HG02759 (cell line): ENCODE data around the gene C3orf38.
"Not testable (repeated sequence)": the region's sequence is repeated elsewhere in the genome, so short reads cannot be mapped to it uniquely, and the experiment has no call there.

Experiments
- ATAC-seq: cut with Tn5 transposase; IDR thresholded peaks from one replicate; pipeline ENCODE4 v1.9.1; 2021; ENCODE audit warnings: mild to moderate bottlenecking, moderate library complexity; ENCODE audit not compliant: unreplicated experiment

The C3orf38 gene

GRCh38 chr3:88149509-88150362 is at the start of gene C3orf38:
Gene C3orf38, plus strand, starts transcription at chr3:88149959. Its CDS starts 94 bp downstream, at chr3:88150053.
- peak; percentile 86 for ATAC-seq

DNA sequence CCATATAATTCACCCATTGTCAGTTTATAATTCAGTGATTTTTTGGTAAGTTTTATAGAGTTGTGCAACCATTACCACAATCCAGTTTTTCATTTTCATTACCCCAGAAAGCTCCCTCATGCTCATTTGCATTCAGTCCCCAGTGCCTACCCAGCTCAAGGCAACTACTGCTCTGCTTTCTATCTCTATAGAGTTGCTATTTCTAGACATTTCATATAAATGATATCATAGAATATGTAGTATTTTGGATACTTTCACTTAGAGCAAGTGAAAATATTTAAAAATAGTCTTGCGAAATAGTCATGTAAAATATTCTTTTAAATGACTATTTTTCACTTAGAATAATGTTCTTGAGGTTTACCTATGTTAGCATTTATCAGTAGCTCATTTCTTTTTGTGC is 48.6 kb upstream of the C3orf38 start:
- no peak for ATAC-seq

DNA sequence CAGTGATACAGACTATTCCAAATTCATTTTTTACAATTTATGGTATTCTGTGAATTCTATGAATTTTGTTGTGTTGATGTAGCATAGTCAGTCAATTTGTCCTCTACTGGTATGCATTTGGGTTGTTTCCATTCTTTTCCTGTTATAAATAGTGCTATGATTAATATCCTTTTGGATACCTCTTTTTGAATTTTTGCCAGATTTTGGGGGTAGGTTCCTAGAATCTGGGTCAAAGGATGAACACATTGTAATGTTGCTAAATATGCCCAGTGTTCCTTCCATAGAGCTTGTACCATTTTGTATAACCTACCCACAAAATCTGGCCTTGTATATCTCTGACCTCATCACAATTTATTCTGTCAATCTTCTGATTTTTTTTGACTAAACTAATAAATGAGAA is 44.4 kb upstream of the C3orf38 start:
- ATAC-seq = no peak

- ATAC-seq = no peak
Observed at GRCh38 chr3:88112289-88112688, 37.5 kb upstream of the C3orf38 start.

GRCh38 chr3:88113311-88114162 is 36.2 kb upstream of the C3orf38 start:
- peak; percentile 96 for ATAC-seq

- ATAC-seq = no peak
Observed at GRCh38 chr3:88114878-88115549, 34.7 kb upstream of the C3orf38 start.

DNA sequence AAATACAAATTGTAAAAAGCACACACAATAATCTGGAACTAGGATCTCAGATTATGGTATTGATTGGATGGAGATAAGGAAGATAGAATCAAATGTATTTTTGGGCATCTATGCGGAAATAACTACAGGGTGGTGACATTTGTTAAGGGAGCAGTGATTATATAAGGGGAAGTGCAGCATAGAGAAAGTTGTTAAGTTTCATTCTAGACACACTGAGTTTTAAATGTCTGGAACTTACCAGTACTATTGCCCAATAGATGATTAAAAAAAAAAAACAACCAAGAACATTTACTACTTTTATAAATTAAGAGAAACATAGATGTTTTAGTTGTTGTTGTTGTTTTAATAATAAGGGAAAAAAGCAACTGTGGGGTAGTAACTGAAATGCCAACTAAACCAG is 32.1 kb upstream of the C3orf38 start:
- ATAC-seq = no peak

DNA sequence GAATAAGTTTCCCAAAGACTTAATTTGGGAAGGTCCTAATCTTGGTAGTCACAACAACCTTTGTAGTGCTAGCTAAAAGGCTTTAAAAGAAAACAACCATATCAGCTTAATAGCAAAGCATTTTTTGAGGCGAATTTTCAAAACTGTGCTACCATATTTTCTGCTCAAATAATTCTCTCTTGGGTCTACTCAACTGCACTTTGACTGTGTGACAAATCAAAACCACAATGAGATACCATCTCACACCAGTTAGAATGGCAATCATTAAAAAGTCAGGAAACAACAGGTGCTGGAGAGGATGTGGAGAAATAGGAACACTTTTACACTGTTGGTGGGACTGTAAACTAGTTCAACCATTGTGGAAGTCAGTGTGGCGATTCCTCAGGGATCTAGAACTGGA is 31.2 kb upstream of the C3orf38 start:
- ATAC-seq = not testable (repeated sequence)

DNA sequence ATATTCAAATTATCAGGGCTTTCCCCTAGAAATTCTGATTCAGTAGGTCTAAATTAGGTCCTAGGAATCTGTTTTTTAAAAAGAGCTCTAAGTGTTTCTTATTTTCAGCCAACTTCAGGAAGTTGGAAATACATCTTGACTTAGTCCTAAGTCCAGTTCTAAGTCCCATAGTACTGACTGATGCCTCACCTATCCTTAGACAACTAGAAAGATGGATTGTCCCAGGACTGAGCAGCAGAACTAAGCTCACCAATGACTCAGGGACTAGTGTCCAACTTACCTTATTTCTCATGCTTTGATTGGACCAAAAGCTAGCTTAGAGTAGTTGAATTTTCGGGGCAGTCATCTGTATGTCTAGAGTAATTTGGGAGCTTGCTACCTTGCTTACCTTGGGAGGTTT is 26.2 kb upstream of the C3orf38 start:
- no peak for ATAC-seq

- no peak for ATAC-seq
Observed at GRCh38 chr3:88131695-88132094, 18.1 kb upstream of the C3orf38 start.

GRCh38 chr3:88132894-88133293 is 16.9 kb upstream of the C3orf38 start:
- ATAC-seq = no peak

GRCh38 chr3:88133711-88134263 is 16.0 kb upstream of the C3orf38 start:
- no peak for ATAC-seq

DNA sequence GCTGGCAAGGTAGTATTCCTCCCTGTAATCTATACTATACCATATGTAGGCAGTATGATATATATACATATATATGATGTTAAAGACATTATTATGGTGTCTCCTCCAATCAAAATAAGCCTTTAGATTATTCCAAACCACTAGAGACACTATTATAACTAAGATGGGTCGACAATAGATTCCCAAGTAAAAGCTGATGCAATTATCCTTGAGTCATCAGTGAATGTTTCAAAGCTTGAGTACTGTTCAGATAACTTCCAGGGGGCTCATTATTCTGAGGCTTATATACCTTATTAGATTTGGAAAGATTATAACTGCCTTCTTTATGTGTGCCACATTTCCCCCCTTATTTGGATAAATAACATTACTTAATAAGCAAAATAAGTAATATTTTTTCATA is 11.9 kb upstream of the C3orf38 start:
- no peak for ATAC-seq

DNA sequence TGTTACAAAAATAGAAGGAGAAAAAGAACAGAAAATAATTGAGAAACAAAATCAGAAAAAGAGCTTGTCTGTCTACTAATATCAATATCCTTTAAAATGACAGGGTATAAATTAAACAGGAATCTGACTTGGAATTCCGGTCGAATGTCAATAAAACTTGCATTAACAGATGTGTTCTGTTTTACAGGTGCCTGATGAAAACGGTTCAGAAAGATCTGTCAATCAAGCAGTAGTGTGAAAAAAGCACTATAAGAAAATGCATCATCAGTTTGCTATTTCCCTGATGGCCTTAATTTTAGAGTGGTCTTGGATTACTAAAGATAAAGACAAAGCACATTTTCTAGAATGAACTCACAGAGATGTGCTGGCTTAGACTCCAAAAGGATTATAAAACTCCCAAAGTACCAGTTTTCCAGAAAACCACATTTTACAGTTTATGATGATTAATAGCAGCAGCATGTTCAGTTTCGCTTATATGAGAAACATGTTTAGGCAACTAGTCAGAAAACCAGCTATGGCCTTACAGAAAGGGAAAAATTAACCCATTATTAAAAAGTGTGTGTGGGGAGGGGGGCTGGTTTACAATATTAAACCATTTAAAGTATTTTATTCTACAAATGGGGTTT is 8.2 kb upstream of the C3orf38 start:
- ATAC-seq = peak; percentile 22

DNA sequence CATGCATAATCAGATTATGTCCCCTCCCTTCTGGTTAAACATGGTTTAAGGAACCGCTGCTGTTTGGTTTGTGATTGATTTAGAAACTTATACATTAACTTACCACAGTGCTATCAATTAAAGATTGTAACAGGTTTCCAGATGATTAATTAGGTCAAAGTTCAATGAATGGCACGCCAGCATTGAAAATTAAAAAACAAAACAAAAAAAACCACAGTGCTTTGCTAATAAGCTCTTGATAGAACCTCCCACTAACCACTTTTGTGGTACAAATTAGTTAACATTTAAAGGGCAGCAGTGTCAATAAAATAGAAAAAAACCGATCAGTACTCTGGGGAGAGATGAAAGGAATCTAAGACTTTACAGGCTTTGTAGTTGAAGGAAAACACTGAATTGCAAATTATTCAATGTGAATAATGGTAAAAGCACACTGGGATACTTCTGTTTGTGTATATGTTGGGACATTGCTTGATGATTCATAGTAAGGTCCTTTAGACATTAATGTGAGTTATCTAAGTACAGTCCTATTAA is 7.6 kb upstream of the C3orf38 start:
- ATAC-seq = peak; percentile 65

- ATAC-seq = no peak
Observed at GRCh38 chr3:88147261-88147660, 2.5 kb upstream of the C3orf38 start.

GRCh38 chr3:88148651-88149050 is 1.1 kb upstream of the C3orf38 start:
- ATAC-seq = no peak

GRCh38 chr3:88149101-88149508 is 654 bp upstream of the C3orf38 start:
- ATAC-seq = peak; percentile 9

DNA sequence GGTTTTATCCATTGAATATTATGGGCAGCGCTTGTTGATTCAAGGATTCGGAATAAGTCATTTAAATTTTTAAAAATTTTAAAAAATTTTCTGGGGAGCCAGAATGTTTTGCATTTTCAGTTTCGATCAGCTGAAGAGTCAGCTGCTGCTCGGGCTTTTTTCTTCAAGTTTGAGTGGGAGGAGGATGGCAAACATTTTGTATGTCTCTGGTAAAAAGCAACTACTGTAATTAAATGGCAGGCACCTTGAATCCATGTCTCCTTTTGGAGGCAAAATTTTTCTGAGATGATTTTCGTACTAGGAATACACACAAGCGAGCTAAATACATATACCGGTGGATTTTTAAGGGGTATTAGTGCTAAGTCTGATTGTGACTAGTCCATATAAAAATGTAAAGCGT is 612 bp downstream of the C3orf38 start:
- peak; percentile 17 for ATAC-seq

DNA sequence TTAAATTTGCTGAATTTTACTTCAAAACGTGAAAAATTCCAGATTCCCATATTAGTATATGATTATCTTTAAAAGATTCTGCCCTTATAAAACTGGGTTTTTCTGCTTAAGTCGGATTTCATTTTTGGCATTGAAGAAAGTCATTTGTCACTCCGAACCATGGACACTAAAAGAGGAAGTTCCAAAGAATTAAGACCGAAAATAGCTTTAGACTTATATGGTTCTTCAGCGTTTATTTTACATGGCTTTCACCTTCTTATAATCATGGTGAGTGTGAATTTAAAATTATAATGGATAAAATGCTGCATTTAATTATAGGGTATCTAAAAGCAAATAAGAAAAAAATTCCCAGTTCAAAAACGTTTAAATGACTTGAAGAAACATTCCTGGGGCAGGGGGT is 1.0 kb downstream of the C3orf38 start:
- no peak for ATAC-seq
